Activated CD4-positive, alpha-beta T cell treated with anti-CD3 and anti-CD28 coated beads, Interleukin-2, Interleukin-6, amounts not matched to agents 100 ng/mL and 50 ng/mL, durations not matched to agents 16 hours and 8 hours (primary cell): ENCODE results near the gene ASNSD1.
A peak's percentile ranks its signal among the peaks of the same experiment; 100 is the strongest.

Experiments
- DNase-seq: peaks from one replicate; pipeline ENCODE4 v3.0.0-alpha.2; 2020

Gene ASNSD1

DNA sequence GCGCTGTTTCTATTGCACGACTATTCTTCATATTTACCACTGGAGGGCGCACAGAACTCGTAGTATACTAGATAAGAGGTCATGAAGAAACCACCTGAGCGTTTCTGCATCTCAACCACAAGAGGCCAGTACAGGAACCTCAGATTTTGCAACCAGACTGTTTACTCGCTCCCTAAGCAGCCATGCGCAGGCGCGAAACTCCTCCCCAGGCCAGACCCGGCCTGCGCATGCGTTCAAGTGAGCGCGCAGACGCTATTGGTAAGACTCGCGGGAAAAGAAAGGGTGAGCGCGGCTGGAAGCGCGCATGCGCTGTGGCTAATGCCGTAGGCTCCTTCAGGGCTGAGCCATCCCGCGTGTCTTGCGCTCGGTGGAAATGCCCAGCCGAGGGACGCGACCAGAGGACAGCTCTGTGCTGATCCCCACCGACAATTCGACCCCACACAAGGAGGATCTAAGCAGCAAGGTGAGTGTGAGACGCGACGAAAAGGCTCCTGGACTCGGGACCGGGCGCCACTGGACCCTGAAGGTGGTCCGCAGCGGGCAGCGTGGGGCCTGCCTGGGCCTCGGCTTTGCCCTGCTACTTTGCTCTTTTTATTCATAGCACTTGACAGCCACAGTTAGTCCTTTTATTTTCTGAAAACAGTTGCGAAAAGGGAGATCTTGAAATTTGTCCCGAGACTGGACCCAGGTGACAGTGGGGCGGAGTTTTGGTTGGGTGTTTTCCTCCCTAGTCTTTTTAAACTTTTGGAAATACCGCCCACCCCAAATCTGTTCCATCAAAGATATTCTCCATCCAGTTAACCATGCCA lies at the start of gene ASNSD1:
TSS of gene ASNSD1 (plus strand) at position 312 of the 809 bp plus-strand sequence. CDS start 4,674 bp downstream, outside the sequence.
- DNase-seq, result peak; percentile 99

DNA sequence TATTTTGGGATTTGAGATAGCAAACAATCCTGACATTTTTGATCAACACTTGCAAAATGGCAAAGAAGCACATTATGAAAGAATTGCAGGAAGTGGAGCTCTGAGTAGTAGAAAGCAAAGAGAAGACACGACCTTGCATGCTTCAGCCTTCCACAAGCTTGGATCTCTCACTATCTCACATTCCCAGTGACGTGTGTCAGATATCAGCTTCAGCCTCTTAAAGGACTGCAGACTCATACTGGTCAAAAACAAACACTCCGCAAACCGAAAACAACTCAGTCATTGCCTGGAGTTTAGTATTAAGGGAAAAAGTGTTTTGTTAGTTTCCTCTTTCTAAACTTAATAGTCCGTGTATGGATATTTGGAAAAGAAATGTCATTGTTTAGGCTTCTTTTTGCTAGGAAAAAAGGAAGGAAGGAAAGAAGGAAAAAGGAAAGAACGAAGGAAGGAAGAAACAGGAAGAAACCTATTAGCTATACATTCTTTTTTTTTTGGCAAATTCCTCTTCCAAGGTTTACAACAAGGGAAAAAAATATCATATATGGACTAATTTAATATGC lies 48.1 kb upstream of the ASNSD1 start:
- DNase-seq, result no peak

- no peak for DNase-seq
These were observed 47.4 kb upstream of the ASNSD1 start for GRCh38 chr2:189613650-189614420.

GRCh38 chr2:189614585-189614984 lies 46.7 kb upstream of the ASNSD1 start:
- DNase-seq, result no peak

DNA sequence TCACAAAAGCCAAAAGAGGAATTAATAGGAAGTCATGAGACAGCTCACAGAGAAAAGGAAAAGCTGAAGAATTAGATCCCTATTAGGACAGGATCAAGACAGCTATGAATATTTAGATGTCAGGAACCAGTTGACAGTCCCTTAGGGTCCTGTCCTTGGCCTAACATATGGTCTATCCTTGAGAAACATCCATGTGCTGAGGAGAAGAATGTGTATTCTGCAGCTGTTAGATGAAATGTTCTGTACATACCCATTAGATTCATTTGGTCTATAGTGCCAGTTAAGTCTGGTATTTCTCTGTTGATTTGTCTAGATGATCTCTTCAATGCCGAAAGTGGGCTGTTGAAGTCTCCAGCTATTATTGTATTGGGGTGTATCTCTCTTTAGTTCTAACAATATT lies 43.1 kb upstream of the ASNSD1 start:
- DNase-seq, result no peak

- DNase-seq, result no peak
These were observed 39.5 kb upstream of the ASNSD1 start for GRCh38 chr2:189621781-189622180.

DNA sequence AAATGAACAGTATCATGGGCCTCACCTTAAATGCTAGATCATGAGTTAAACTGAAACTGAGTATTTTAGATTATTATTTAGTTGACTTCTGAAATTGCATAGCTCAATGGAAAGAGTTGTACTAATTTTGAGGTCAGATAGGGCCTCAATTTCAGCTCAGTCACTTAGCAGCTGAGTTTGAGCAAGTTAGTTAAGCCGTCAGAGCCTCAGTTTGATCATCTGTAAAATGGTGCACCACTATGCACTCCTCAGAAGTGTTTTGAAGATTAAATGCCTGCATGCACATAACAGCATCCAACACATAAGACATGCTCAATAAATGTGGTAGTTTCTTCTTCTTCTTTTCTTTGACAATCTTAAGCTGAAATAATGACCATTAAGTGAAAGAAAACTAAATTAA lies 38.2 kb upstream of the ASNSD1 start:
- no peak for DNase-seq

- DNase-seq, result no peak
These were observed 36.5 kb upstream of the ASNSD1 start for GRCh38 chr2:189624648-189625355.

GRCh38 chr2:189625636-189626035 lies 35.6 kb upstream of the ASNSD1 start:
- DNase-seq, result no peak

DNA sequence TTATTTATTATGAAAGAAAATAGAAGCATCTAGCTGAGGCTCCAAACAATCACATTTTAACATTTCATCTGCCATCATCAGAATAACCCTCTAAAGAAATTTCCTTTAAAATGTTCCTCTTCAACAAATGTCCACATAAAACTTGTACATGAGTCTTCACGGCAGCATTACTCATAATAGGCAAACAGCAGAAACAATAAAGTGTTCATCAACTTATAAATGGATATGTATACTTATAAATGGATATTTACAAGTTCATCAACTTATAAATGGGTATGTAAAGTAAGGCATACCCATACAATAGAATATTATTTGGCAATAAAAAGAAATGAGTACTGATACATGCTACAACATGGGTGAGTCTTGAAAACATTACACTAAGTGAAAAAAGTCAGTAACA lies 33.5 kb upstream of the ASNSD1 start:
- DNase-seq, result no peak

DNA sequence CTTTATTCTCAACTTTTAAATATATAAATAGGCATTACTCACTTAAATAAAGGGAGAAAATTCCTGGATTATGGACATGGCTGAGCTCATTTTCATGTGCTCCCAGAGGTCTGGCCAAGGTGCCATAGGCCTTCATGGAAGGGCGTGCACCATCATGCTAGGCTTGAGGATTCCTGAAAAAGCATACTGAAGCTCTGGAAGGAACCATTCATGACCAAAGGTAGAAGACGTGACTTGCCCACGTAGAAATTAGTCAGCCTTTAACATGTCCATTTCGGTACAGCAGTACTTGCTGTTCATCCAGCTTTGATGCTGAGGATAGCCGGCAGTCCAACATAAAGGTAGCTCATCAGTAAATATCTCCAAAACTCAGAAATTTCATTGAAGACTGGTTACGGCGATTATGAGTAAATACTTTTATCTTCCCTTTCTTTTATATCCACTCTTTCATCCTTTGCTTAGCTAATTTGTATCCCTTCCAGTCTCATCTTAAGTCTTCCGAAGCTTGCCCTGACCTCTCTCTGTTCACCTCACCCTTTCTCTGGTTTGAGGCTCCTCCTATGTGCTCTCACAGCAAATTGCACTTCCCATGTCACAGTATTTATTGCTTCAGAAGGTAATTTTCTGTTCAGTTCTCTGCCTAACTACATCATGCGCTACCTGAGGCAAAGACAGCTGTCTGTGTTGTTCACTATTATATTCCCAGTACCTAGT lies 32.3 kb upstream of the ASNSD1 start:
- no peak for DNase-seq

- DNase-seq, result no peak
These were observed 31.5 kb upstream of the ASNSD1 start for GRCh38 chr2:189629531-189630453.

DNA sequence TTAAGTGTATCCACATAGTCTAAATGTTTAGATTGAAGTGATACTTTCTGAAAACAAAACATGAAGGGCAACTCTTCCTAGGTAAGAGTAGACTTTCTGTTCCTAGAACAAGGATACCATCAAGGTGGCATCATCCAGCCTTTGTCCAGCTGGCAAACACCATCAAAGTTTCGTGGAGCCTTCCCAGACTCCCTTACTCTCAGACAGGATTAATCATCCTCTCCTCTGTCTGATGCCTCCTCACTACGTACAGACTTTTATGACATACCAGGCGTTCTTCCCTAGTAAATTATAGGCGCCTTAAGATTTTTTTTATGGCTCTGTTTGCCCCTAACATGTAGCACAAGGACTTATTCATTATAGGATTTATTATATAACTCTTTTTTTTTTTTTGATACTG lies 29.4 kb upstream of the ASNSD1 start:
- no peak for DNase-seq

GRCh38 chr2:189633392-189633811 lies 27.9 kb upstream of the ASNSD1 start:
- DNase-seq, result peak; percentile 15

DNA sequence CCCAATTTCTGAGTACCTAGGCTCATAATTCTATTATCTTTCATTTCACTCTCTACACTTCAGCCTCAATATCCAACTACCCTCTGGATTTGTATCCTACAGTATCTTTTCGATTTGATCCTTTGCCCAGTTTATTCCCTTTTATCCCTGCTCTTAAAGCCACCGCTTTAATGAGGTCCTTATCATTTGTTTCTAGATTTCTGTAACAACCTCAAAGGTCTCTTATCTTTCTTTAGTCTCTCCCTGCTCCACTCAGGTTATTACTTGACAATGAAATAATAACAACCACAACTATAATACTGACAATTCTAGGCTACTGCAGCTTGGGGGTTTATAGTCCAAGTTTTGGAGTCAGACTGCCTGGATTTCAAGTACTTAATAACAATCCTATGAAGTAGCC lies 25.9 kb upstream of the ASNSD1 start:
- DNase-seq, result no peak

DNA sequence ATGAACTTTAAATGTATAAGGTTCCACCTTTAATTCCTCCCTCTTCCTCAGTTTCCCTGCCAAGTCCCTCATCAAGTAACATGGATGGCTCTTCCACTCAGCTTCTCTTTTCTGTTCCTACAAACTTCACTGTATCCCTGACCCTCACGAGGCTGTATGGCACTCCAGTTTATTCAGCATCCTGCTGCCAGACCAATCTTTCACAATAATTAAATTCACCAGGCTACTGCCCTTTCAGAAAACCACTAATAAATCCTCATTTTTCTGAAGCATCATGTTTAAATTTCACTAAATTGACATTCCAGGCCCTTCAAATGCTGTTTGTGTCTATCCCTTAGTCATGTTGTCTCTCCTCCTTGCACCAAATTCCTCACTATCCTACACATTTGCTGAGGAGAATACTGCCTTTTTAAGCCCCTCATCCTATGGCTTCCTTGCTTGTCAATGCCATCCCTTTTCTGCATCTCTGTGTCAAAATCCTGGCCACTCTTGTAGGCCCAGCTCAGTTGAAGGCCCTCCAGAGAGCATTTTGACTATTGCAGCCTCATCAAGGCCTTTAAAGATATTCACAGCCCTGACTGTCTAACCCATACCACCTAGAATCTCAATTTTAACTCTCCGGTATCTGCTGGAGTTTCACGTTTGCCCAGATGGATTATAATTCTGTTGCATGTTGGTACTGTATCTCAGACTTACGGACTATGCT lies 22.8 kb upstream of the ASNSD1 start:
- no peak for DNase-seq

DNA sequence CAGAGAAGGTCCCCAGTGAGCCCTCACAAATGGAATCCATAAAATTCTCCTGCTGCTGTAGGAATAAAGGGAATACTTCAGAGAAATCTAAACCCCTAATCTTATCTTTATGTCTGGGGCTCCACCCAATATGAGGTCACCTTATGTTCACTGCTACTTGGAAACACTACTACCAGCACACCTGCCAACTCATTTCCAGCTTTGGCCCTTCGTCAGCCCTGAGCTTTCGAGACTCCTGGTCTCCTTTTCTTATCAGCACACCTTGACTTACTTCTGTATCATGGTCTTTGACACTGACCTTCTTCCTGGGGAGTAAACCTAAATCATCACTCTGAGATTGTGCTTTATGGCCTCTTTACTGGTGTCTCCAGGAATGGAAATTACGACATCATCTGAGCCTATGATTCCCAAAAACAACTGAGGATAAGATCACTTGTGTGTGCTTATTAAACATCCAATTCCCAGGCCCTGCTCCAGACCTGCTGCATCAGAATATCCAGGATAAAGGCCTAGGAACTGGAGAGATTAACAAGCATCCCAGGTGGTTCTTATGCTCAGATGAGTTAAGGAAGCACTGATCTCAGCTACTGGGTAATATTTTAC lies 22.2 kb upstream of the ASNSD1 start:
- no peak for DNase-seq

DNA sequence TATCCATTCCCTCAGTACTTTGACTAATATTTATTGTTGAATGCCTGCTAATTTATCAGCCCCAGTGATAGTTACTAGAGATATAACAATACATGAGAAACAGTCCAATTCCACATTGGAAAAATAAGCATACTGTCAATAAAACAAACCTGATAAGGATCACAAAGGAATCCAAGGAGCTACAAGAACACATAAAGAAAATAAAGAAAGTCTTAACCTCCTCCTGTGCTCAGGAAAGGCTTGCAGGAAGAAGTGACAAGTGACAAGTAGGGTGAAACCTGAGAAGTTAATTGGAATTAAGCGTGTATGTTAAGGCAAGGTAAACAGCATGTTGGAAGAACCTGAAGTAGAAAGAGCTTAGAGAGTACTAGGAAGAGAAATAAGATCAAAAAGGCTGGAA lies 20.3 kb upstream of the ASNSD1 start:
- no peak for DNase-seq

- peak; percentile 54 for DNase-seq
These were observed 19.7 kb upstream of the ASNSD1 start for GRCh38 chr2:189641590-189641989.

- DNase-seq, result no peak
These were observed 14.7 kb upstream of the ASNSD1 start for GRCh38 chr2:189646521-189646920.
